ENCODE measurements around the gene THSD7A.

THSD7A gene

GRCh38 chr7:11650500-11650899, 181.5 kb downstream of the THSD7A start:
- TF ChIP-seq, protein P1, sequence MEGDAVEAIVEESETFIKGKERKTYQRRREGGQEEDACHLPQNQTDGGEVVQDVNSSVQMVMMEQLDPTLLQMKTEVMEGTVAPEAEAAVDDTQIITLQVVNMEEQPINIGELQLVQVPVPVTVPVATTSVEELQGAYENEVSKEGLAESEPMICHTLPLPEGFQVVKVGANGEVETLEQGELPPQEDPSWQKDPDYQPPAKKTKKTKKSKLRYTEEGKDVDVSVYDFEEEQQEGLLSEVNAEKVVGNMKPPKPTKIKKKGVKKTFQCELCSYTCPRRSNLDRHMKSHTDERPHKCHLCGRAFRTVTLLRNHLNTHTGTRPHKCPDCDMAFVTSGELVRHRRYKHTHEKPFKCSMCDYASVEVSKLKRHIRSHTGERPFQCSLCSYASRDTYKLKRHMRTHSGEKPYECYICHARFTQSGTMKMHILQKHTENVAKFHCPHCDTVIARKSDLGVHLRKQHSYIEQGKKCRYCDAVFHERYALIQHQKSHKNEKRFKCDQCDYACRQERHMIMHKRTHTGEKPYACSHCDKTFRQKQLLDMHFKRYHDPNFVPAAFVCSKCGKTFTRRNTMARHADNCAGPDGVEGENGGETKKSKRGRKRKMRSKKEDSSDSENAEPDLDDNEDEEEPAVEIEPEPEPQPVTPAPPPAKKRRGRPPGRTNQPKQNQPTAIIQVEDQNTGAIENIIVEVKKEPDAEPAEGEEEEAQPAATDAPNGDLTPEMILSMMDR (IDR thresholded peaks at IDR 0.05) = no peak
- H3K36me3 ChIP-seq = no peaks in the 10 kb centered on the region
- no peaks in the 10 kb centered on the region for H3K9me3 ChIP-seq
- H3K27me3 ChIP-seq = no peaks in the 10 kb centered on the region
- no peak overlapping the region for H3K4me3 ChIP-seq (ENCODE audit: low read depth in 1 of 2, low read length in 1 of 2)
- H3K27ac ChIP-seq = no peak overlapping the region
- H3K4me1 ChIP-seq (ENCODE audit: control insufficient read depth in 1 of 2, insufficient read depth in 1 of 2, low read depth in 1 of 2, low read length in 1 of 2) = no peaks in the 10 kb centered on the region

- Histone ChIP-seq H3K36me3 (no peaks in the 10 kb centered on the region), H3K4me1 (ENCODE audit: control insufficient read depth in 1 of 2, insufficient read depth in 1 of 2, low read depth in 1 of 2, low read length in 1 of 2) (no peaks in the 10 kb centered on the region), H3K27ac (no peak overlapping the region), H3K9me3 (no peaks in the 10 kb centered on the region), H3K27me3 (no peaks in the 10 kb centered on the region), H3K4me3 (ENCODE audit: low read depth in 1 of 2, low read length in 1 of 2) (no peak overlapping the region)
- TF ChIP-seq, protein P1 (IDR thresholded peaks at IDR 0.05) = no peak
Measured at GRCh38 chr7:11650030-11650429, 182.0 kb downstream of the THSD7A start.

DNA sequence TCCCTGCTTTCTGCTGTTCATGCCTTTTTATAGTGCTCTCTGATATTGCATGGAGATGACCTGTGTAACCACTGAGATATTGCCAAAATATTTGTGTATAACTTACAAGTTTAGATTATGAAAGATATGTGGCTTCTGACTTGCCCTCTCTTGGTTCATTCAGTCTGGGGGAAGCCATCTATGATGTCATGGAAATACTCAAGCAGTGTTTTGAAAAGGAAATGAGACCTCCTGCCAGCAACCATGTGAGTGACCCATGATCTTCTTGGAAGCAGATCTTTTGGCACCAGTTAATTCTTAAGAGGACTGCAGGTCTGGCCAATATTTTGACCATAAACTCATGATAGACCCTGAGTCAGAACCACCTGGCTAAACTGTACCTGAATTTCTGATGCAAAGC, 183.0 kb downstream of the THSD7A start:
- H3K4me1 ChIP-seq (ENCODE audit: control insufficient read depth in 1 of 2, insufficient read depth in 1 of 2, low read depth in 1 of 2, low read length in 1 of 2) = no peaks in the 10 kb centered on the region
- H3K27ac ChIP-seq = no peak overlapping the region
- H3K9me3 ChIP-seq = no peaks in the 10 kb centered on the region
- no peaks in the 10 kb centered on the region for H3K27me3 ChIP-seq
- TF ChIP-seq, protein P1 (IDR thresholded peaks at IDR 0.05) = no peak
- H3K36me3 ChIP-seq = no peaks in the 10 kb centered on the region
- no peak overlapping the region for H3K4me3 ChIP-seq (ENCODE audit: low read depth in 1 of 2, low read length in 1 of 2)

GRCh38 chr7:11648101-11648500, 183.9 kb downstream of the THSD7A start:
- no peaks in the 10 kb centered on the region for H3K9me3 ChIP-seq
- H3K27me3 ChIP-seq = no peaks in the 10 kb centered on the region
- no peaks in the 10 kb centered on the region for H3K4me1 ChIP-seq (ENCODE audit: control insufficient read depth in 1 of 2, insufficient read depth in 1 of 2, low read depth in 1 of 2, low read length in 1 of 2)
- no peaks in the 10 kb centered on the region for H3K36me3 ChIP-seq
- no peak overlapping the region for H3K27ac ChIP-seq
- no peak overlapping the region for H3K4me3 ChIP-seq (ENCODE audit: low read depth in 1 of 2, low read length in 1 of 2)
- TF ChIP-seq, protein P1 (IDR thresholded peaks at IDR 0.05) = no peak

DNA sequence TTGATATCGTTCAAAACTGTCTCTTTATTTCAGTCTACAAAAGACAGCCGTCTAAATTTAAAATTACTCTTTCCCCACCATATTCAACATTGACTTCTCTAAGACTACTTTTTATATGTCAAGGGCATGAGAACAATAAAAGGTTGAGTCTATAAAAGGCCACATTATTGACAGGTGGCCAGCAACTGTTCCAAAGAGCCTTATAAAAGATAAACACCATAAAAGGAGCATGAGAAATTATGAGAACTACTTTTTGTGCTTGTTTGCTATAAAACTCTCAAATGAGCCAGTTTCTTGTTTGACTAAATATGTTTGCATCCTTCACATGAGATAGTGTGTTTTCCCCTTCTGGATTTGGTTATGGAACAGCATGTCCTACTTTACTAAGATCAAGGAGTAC, 189.2 kb downstream of the THSD7A start:
- no peaks in the 10 kb centered on the region for H3K9me3 ChIP-seq
- no peaks in the 10 kb centered on the region for H3K36me3 ChIP-seq
- TF ChIP-seq, protein P1 (IDR thresholded peaks at IDR 0.05) = no peak
- no peak overlapping the region for H3K4me3 ChIP-seq (ENCODE audit: low read depth in 1 of 2, low read length in 1 of 2)
- H3K27me3 ChIP-seq = no peaks in the 10 kb centered on the region
- H3K27ac ChIP-seq = no peak overlapping the region
- H3K4me1 ChIP-seq (ENCODE audit: control insufficient read depth in 1 of 2, insufficient read depth in 1 of 2, low read depth in 1 of 2, low read length in 1 of 2) = no peaks in the 10 kb centered on the region

GRCh38 chr7:11642276-11642675, 189.7 kb downstream of the THSD7A start:
- Histone ChIP-seq H3K9me3 (no peaks in the 10 kb centered on the region), H3K36me3 (no peaks in the 10 kb centered on the region), H3K4me3 (ENCODE audit: low read depth in 1 of 2, low read length in 1 of 2) (no peak overlapping the region), H3K4me1 (ENCODE audit: control insufficient read depth in 1 of 2, insufficient read depth in 1 of 2, low read depth in 1 of 2, low read length in 1 of 2) (no peaks in the 10 kb centered on the region), H3K27me3 (no peaks in the 10 kb centered on the region), H3K27ac (no peak overlapping the region)
- TF ChIP-seq, protein P1 (IDR thresholded peaks at IDR 0.05) = no peak

Data from neutrophil (primary cell).